A673 (cell line): ENCODE data around the gene SLC45A3. TPM values are rescaled to one million over a fixed set of nuclear protein-coding genes. Genes with fewer than 3 reads are reported as not detected.

Experiments used
- BruUV-seq: library from RNA; stranded (reverse); fragments of 400-500 nt; replicated peaks from 2 replicates; lab custom pipeline; 2021; lab: Mats Ljungman, UMichigan
- CTCF ChIA-PET: fragments of 300-600 bp; sonication (Branson Sonifier 250); formaldehyde crosslinking; loops from one replicate; lab custom pipeline; 2022; ENCODE audit warnings: antibody characterized with exemption; lab: Charles Lee
- POLR2A ChIA-PET: fragments of 300-600 bp; sonication (Branson Sonifier 250); formaldehyde crosslinking; loops from one replicate; lab custom pipeline; 2022; ENCODE audit warnings: antibody characterized with exemption; ENCODE audit not compliant: low non-redundant PET; lab: Charles Lee
- DNase-seq: peaks from one replicate; pipeline ENCODE4 v3.0.0-alpha.2; 2015; ENCODE audit warnings: low spot score
- H3K27ac ChIP-seq: fragments of 200-600 bp; sonication (generic); 2 replicates; pipeline ENCODE4 v1.5.1; 2016; ENCODE audit warnings: mixed run types, low read depth, mild to moderate bottlenecking, mixed read lengths, antibody characterized with exemption, low read length; ENCODE audit not compliant: poor library complexity, severe bottlenecking
- H3K27me3 ChIP-seq: fragments of 200-600 bp; sonication (generic); replicated peaks from 2 replicates; pipeline ENCODE4 v1.6.1; 2017; ENCODE audit warnings: mixed run types, low read depth, mild to moderate bottlenecking, mixed read lengths, antibody characterized with exemption, low read length; ENCODE audit not compliant: insufficient read depth, poor library complexity
- H3K36me3 ChIP-seq: fragments of 200-600 bp; sonication (generic); 2 replicates; pipeline ENCODE4 v1.6.1; 2016; ENCODE audit warnings: mixed run types, mild to moderate bottlenecking, mixed read lengths, antibody characterized with exemption, low read length; ENCODE audit not compliant: insufficient read depth, poor library complexity, severe bottlenecking
- H3K4me1 ChIP-seq: fragments of 200-600 bp; sonication (generic); 2 replicates; pipeline ENCODE4 v1.6.1; 2017; ENCODE audit warnings: mixed run types, mild to moderate bottlenecking, mixed read lengths, antibody characterized with exemption, low read length; ENCODE audit not compliant: insufficient read depth, poor library complexity, severe bottlenecking
- H3K4me3 ChIP-seq: fragments of 200-600 bp; sonication (generic); 2 replicates; pipeline ENCODE4 v1.5.1; 2016; ENCODE audit warnings: low read depth, mixed run types, mild to moderate bottlenecking, mixed read lengths, low read length; ENCODE audit not compliant: poor library complexity, severe bottlenecking
- H3K9me3 ChIP-seq: fragments of 200-600 bp; sonication (generic); 2 replicates; pipeline ENCODE4 v1.6.1; 2016; ENCODE audit warnings: mixed run types, low read depth, mild to moderate bottlenecking, mixed read lengths, antibody characterized with exemption, low read length; ENCODE audit not compliant: poor library complexity, severe bottlenecking
- CTCF ChIP-seq: fragments of 300-800, 200-600 bp; sonication (generic); conservative IDR thresholded peaks from 2 replicates; pipeline ENCODE4 v1.5.1; 2017; ENCODE audit warnings: low read depth, mild to moderate bottlenecking, antibody characterized with exemption, low read length, moderate library complexity, mixed read lengths
- EZH2 ChIP-seq: fragments of 200-600 bp; sonication (generic); IDR thresholded peaks from 2 replicates; pipeline ENCODE4 v1.6.1; 2017; ENCODE audit warnings: borderline replicate concordance, low read depth, mild to moderate bottlenecking, mixed read lengths, antibody characterized with exemption, low read length; ENCODE audit not compliant: poor library complexity, severe bottlenecking
- intact Hi-C: fragments of 100-400 bp; cut with micrococcal nuclease; formaldehyde crosslinking; loops from one replicate; pipeline ENCODE4 v1.10.0; 2022; ENCODE audit not compliant: unreplicated experiment
- total RNA-seq: library from RNA; stranded (reverse); gene quantifications from 2 replicates; pipeline ENCODE4 v1.2.3, GENCODE V29; 2021

SLC45A3 gene
- total RNA-seq, 1 experiment from 2014 or later = 8.5 TPM

GRCh38 chr1:205610036-205610435, 70.3 kb downstream of the SLC45A3 start:
- no peaks in the 10 kb centered on the region for H3K9me3 ChIP-seq
- no peak for TF ChIP-seq CTCF
- no peak for TF ChIP-seq EZH2
- ChIA-PET POLR2A (no interaction called here), CTCF (no interaction called here)
- no peaks in the 10 kb centered on the region for H3K27me3 ChIP-seq
- peaks cover 13% of the 10 kb centered on the region for H3K4me1 ChIP-seq
- no peak overlapping the region for H3K27ac ChIP-seq
- peaks cover 10% of the 10 kb centered on the region for H3K36me3 ChIP-seq
- no peak overlapping the region for H3K4me3 ChIP-seq
- BruUV-seq = no TSS peak
- intact Hi-C loops = no loop called here
- no peak for DNase-seq

Other genes starting within 250 kb of the SLC45A3 start
- 0.45 and 2.0 TPM in 2 replicates for gene BLACAT1, start 224.5 kb downstream of the SLC45A3 start, total RNA-seq
- gene CDK18, start 175.8 kb downstream of the SLC45A3 start, total RNA-seq = 9.2 and 29.3 TPM in 2 replicates
- 35.4 and 38.2 TPM in 2 replicates for gene ELK4, start 48.5 kb downstream of the SLC45A3 start, total RNA-seq
- 437 and 468 TPM in 2 replicates for gene NUCKS1, start 69.7 kb upstream of the SLC45A3 start, total RNA-seq
- gene RAB29, start 95.0 kb upstream of the SLC45A3 start, total RNA-seq = 7.9 and 9.5 TPM in 2 replicates
- 16.1 and 19.5 TPM in 2 replicates for gene SLC41A1, start 132.7 kb upstream of the SLC45A3 start, total RNA-seq
- gene PM20D1, start 169.6 kb upstream of the SLC45A3 start, total RNA-seq = not detected in 2 replicates